T-cell (primary cell): Measurements from ENCODE around the gene ST6GALNAC6. TPM values are rescaled to one million over a fixed set of nuclear protein-coding genes. Genes with fewer than 3 reads are reported as not detected.

Experiments
- ATAC-seq, 4 experiments: fragments of 200-7000 bp in 3 of 4; fragments of 150-1000 bp in 1 of 4; cut with Tn5 transposase; replicated peaks in 1 of 4; 1 replicate in 3 of 4; 2 replicates in 1 of 4; pipeline ENCODE4 v1.10.0; 2021; ENCODE audit warnings: moderate library complexity in 3 of 4, mild to moderate bottlenecking in 2 of 4, moderate number of reproducible peaks in 1 of 4
- CTCF ChIA-PET, 2 donors: fragments of 300-600 bp; sonication (Branson Sonifier 250); formaldehyde crosslinking; loops; one replicate each; lab custom pipeline; 2022; ENCODE audit warnings: antibody characterized with exemption in 2 of 2; lab: Charles Lee
- POLR2A ChIA-PET, 2 donors: fragments of 300-600 bp; sonication (Branson Sonifier 250); formaldehyde crosslinking; loops; one replicate each; lab custom pipeline; 2022; ENCODE audit warnings: antibody characterized with exemption in 2 of 2; lab: Charles Lee
- DNase-seq, 35 experiments: peaks; one replicate each; pipeline versions ENCODE4 v3.0.0 to v3.0.0-alpha.2; 2013 to 2023
- H3K27ac ChIP-seq: one replicate; pipeline ENCODE4 v1.5.1; 2013; ENCODE audit warnings: low read length
- H3K27me3 ChIP-seq, 2 experiments: replicated peaks in 1 of 2; 1 replicate in 1 of 2; 2 replicates in 1 of 2; pipeline versions ENCODE4 v1.6.1 to v1.7.0; 2013; ENCODE audit warnings: low read length in 1 of 2, mixed read lengths in 1 of 2; ENCODE audit not compliant: control insufficient read depth in 2 of 2, insufficient read depth in 2 of 2; ENCODE audit errors: extremely low read depth in 1 of 2
- H3K36me3 ChIP-seq, 2 donors: 1 replicate in 1 of 2; 2 replicates in 1 of 2; pipeline versions ENCODE4 v1.6.1 to v1.7.0; 2013; ENCODE audit warnings: low read length in 1 of 2; ENCODE audit not compliant: control insufficient read depth in 2 of 2, insufficient read depth in 1 of 2; ENCODE audit errors: extremely low read depth in 1 of 2
- H3K4me1 ChIP-seq, 2 experiments: 1 replicate in 1 of 2; 2 replicates in 1 of 2; pipeline versions ENCODE4 v1.6.1 to v1.7.0; 2013; ENCODE audit warnings: low read length in 2 of 2, mixed read lengths in 1 of 2; ENCODE audit not compliant: insufficient read depth in 2 of 2, control insufficient read depth in 1 of 2; ENCODE audit errors: extremely low read depth in 1 of 2
- H3K4me3 ChIP-seq, 2 donors: 1 replicate in 1 of 2; 2 replicates in 1 of 2; pipeline versions ENCODE4 v1.5.1 to v1.7.0; 2013; ENCODE audit warnings: mild to moderate bottlenecking in 2 of 2, low read length in 1 of 2, moderate library complexity in 1 of 2; ENCODE audit not compliant: control insufficient read depth in 1 of 2; ENCODE audit errors: extremely low read depth in 1 of 2
- H3K9me3 ChIP-seq: 2 replicates; pipeline ENCODE4 v1.7.0; 2013
- H3K27ac Mint-ChIP-seq, 2 donors: one replicate each; pipeline ENCODE4 v1.8.0; 2020 to 2021; ENCODE audit warnings: mild to moderate bottlenecking in 2 of 2, mixed read lengths in 2 of 2
- H3K27me3 Mint-ChIP-seq, 2 donors: one replicate each; pipeline ENCODE4 v1.8.0; 2021 to 2022; ENCODE audit warnings: mixed read lengths in 2 of 2
- H3K36me3 Mint-ChIP-seq: one replicate; pipeline ENCODE4 v1.8.0; 2021; ENCODE audit warnings: mixed read lengths
- H3K4me1 Mint-ChIP-seq, 3 donors: one replicate each; pipeline ENCODE4 v1.8.0; 2020 to 2022; ENCODE audit warnings: mixed read lengths in 3 of 3, mild to moderate bottlenecking in 1 of 3
- H3K4me3 Mint-ChIP-seq, 3 donors: one replicate each; pipeline ENCODE4 v1.8.0; 2020 to 2022; ENCODE audit warnings: mild to moderate bottlenecking in 3 of 3, mixed read lengths in 3 of 3, moderate library complexity in 3 of 3
- H3K9me3 Mint-ChIP-seq, 3 donors: one replicate each; pipeline ENCODE4 v1.8.0; 2020 to 2022; ENCODE audit warnings: mixed read lengths in 3 of 3
- WGBS: methylation state at CpG from one replicate; pipeline ENCODE4 v1.1.5; 2013; ENCODE audit warnings: missing lambda C conversion rate; ENCODE audit not compliant: insufficient coverage; 5-methylcytosine and 5-hydroxymethylcytosine counted together
- total RNA-seq, 35 experiments: library from RNA in 6 of 35; stranded (reverse) in 6 of 35; fragments of 120-200 nt in 1 of 35; gene quantifications; one replicate each; pipeline versions ENCODE4 v1.2.1 to v1.2.4 and lab custom pipeline; 2013 to 2026

Gene ST6GALNAC6
- total RNA-seq, 5 donors from 2014 or later (not counting 1 experiment from before 2014, with no cell fraction given): 73.0 to 123 (median 86.3) TPM

GRCh38 chr9:127936347-127936852 lies 37.0 kb upstream of the ST6GALNAC6 start:
- H3K9me3 Mint-ChIP-seq: no peaks in the 10 kb centered on the region
- Histone ChIP-seq H3K36me3 (peaks cover 6 to 29% of the 10 kb centered on the region in 2 donors), H3K4me1 (peaks cover 11 to 43% of the 10 kb centered on the region in 2 experiments), H3K9me3 (no peaks in the 10 kb centered on the region), H3K27ac (peak overlapping the region; percentile 59), H3K4me3 (peak overlapping the region; percentile 68 to 71), H3K27me3 (peaks cover 0 to 3% of the 10 kb centered on the region in 2 experiments)
- DNase-seq (no peak), ATAC-seq (no peak)
- peak overlapping the region; percentile 88 to 93 for H3K27ac Mint-ChIP-seq
- peaks cover 46 to 60% (median 58%) of the 10 kb centered on the region in 3 donors for H3K4me1 Mint-ChIP-seq
- peak overlapping the region; percentile 82 to 87 (median 86) for H3K4me3 Mint-ChIP-seq
- ChIA-PET POLR2A (no interaction called here), CTCF (no interaction called here)
- H3K36me3 Mint-ChIP-seq: peaks cover 13% of the 10 kb centered on the region
- H3K27me3 Mint-ChIP-seq: peaks cover 0 to 3% of the 10 kb centered on the region in 2 donors
- WGBS: 61% methylated on average over 9 of the region's 14 CpGs

DNA sequence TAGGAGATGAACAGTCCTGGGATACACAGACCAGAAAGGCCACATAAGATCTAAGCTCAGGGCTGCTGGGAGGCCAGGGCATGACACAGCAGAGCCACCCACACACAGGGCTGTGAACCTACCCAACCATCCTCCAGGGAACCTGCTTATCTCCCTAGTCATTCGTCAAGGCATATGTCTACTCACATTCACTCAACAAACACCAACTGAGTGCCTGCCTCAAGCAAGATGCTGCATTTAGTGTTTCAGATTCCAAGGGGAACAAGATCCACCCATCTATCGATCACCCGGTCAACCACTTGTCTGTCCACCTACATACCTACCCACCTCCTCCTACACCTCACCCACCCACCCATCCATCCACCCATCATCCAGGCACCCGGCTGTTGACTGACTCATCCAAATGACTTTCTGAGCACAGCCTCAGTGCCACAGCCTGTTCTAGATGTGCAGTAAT lies 36.4 kb upstream of the ST6GALNAC6 start:
- Mint-ChIP-seq H3K9me3 (no peaks in the 10 kb centered on the region), H3K4me3 (peak overlapping the region; percentile 58 to 86 (median 82)), H3K27me3 (peaks cover 0 to 3% of the 10 kb centered on the region in 2 donors), H3K36me3 (peaks cover 13% of the 10 kb centered on the region), H3K27ac (peak overlapping the region; percentile 88 to 93), H3K4me1 (peaks cover 50 to 66% (median 64%) of the 10 kb centered on the region in 3 donors)
- H3K27ac ChIP-seq: no peak overlapping the region
- peaks cover 0 to 9% of the 10 kb centered on the region in 2 experiments for H3K27me3 ChIP-seq
- no peak overlapping the region for H3K4me3 ChIP-seq
- peaks cover 6 to 22% of the 10 kb centered on the region in 2 donors for H3K36me3 ChIP-seq
- ATAC-seq: no peak
- no peak for DNase-seq
- H3K9me3 ChIP-seq: no peaks in the 10 kb centered on the region
- ChIA-PET CTCF (no interaction called here), POLR2A (no interaction called here)
- H3K4me1 ChIP-seq: peaks cover 14 to 49% of the 10 kb centered on the region in 2 experiments
- WGBS: 55% methylated on average over 3 of the region's 4 CpGs

GRCh38 chr9:127934986-127935385 lies 35.6 kb upstream of the ST6GALNAC6 start:
- no peaks in the 10 kb centered on the region for H3K9me3 ChIP-seq
- Mint-ChIP-seq H3K4me1 (peaks cover 50 to 65% (median 65%) of the 10 kb centered on the region in 3 donors), H3K4me3 (peak overlapping the region in 2 of 3 donors; percentile 37 to 82), H3K27me3 (peaks cover 0 to 3% of the 10 kb centered on the region in 2 donors), H3K9me3 (no peaks in the 10 kb centered on the region), H3K36me3 (peaks cover 7% of the 10 kb centered on the region), H3K27ac (peak overlapping the region in 1 of 2 donors; percentile 49)
- ChIA-PET POLR2A (no interaction called here), CTCF (no interaction called here)
- peaks cover 1 to 14% of the 10 kb centered on the region in 2 donors for H3K36me3 ChIP-seq
- no peak overlapping the region for H3K4me3 ChIP-seq
- H3K27me3 ChIP-seq: peaks cover 0 to 10% of the 10 kb centered on the region in 2 experiments
- DNase-seq: no peak
- ATAC-seq: no peak
- WGBS: 86% methylated on average over 11 of the region's 11 CpGs
- no peak overlapping the region for H3K27ac ChIP-seq
- H3K4me1 ChIP-seq: peaks cover 14 to 57% of the 10 kb centered on the region in 2 experiments

DNA sequence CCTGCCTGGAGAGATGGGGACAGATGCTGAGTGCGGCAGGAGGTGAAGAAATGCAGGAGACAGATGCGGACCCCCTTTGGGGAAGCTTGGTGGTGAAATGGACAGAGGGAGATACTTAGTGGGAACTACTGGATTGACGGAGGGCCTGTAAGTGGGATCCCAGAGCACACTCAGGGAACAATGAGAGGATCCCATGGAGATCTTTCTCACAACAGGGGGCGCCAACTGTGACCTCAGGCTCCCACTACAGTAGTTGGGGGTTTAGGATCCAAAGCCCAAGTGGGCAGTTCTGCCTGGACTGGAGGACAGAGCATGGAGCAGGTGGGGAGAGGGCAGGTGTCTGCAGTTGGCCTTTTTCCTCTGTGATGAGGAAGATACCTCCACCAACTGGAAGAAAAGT lies 34.8 kb upstream of the ST6GALNAC6 start:
- ATAC-seq (no peak), DNase-seq (no peak)
- peaks cover 0 to 3% of the 10 kb centered on the region in 2 donors for H3K27me3 Mint-ChIP-seq
- no peak overlapping the region for H3K4me3 ChIP-seq
- H3K9me3 Mint-ChIP-seq: no peaks in the 10 kb centered on the region
- peak overlapping the region in 1 of 2 donors; percentile 62 for H3K27ac Mint-ChIP-seq
- no peaks in the 10 kb centered on the region for H3K9me3 ChIP-seq
- peaks cover 7% of the 10 kb centered on the region for H3K36me3 Mint-ChIP-seq
- H3K4me1 ChIP-seq: peaks cover 14 to 60% of the 10 kb centered on the region in 2 experiments
- ChIA-PET POLR2A (no interaction called here), CTCF (no interaction called here)
- H3K4me3 Mint-ChIP-seq: peak overlapping the region in 1 of 3 donors; percentile 20
- H3K27ac ChIP-seq: no peak overlapping the region
- peaks cover 50 to 70% (median 70%) of the 10 kb centered on the region in 3 donors for H3K4me1 Mint-ChIP-seq
- 100% methylated on average over 4 of the region's 4 CpGs for WGBS
- H3K27me3 ChIP-seq: peaks cover 0 to 10% of the 10 kb centered on the region in 2 experiments
- H3K36me3 ChIP-seq: peaks cover 0 to 9% of the 10 kb centered on the region in 2 donors

GRCh38 chr9:127931092-127931881 lies 31.9 kb upstream of the ST6GALNAC6 start:
- Histone ChIP-seq H3K9me3 (no peaks in the 10 kb centered on the region), H3K27me3 (peaks cover 0 to 34% of the 10 kb centered on the region in 2 experiments), H3K27ac (no peak overlapping the region), H3K4me3 (peak overlapping the region; percentile 49 to 60), H3K36me3 (peaks cover 0 to 9% of the 10 kb centered on the region in 2 donors), H3K4me1 (peaks cover 13 to 66% of the 10 kb centered on the region in 2 experiments)
- peak in 1 of 35 experiments; percentile 50 for DNase-seq
- ATAC-seq: peak; percentile 2 to 6 (median 3)
- POLR2A ChIA-PET: interaction anchor here in 1 of 2 donors (0.5 kb wide), 1 partner anchor 98 kb away, joined by 3 read pairs; no protein-coding TSS in a partner anchor
- Mint-ChIP-seq H3K36me3 (peaks cover 3% of the 10 kb centered on the region), H3K9me3 (no peaks in the 10 kb centered on the region), H3K4me1 (peaks cover 27 to 56% (median 51%) of the 10 kb centered on the region in 3 donors), H3K27me3 (no peaks in the 10 kb centered on the region), H3K27ac (peak overlapping the region; percentile 24 to 70), H3K4me3 (peak overlapping the region; percentile 67 to 76 (median 68))
- 61% methylated on average over 10 of the region's 18 CpGs for WGBS
- CTCF ChIA-PET: no interaction called here
